A673 (cell line): ENCODE results near the gene RAB3C. TPM values are rescaled to one million over a fixed set of nuclear protein-coding genes. Genes with fewer than 3 reads are reported as not detected.

Experiments
- BruUV-seq: library from RNA; stranded (reverse); fragments of 400-500 nt; replicated peaks from 2 replicates; lab custom pipeline; 2021; lab: Mats Ljungman, UMichigan
- CTCF ChIA-PET: fragments of 300-600 bp; sonication (Branson Sonifier 250); formaldehyde crosslinking; loops from one replicate; lab custom pipeline; 2022; ENCODE audit warnings: antibody characterized with exemption; lab: Charles Lee
- POLR2A ChIA-PET: fragments of 300-600 bp; sonication (Branson Sonifier 250); formaldehyde crosslinking; loops from one replicate; lab custom pipeline; 2022; ENCODE audit warnings: antibody characterized with exemption; ENCODE audit not compliant: low non-redundant PET; lab: Charles Lee
- DNase-seq: peaks from one replicate; pipeline ENCODE4 v3.0.0-alpha.2; 2015; ENCODE audit warnings: low spot score
- H3K27ac ChIP-seq: fragments of 200-600 bp; sonication (generic); 2 replicates; pipeline ENCODE4 v1.5.1; 2016; ENCODE audit warnings: mixed run types, low read depth, mild to moderate bottlenecking, mixed read lengths, antibody characterized with exemption, low read length; ENCODE audit not compliant: poor library complexity, severe bottlenecking
- H3K27me3 ChIP-seq: fragments of 200-600 bp; sonication (generic); replicated peaks from 2 replicates; pipeline ENCODE4 v1.6.1; 2017; ENCODE audit warnings: mixed run types, low read depth, mild to moderate bottlenecking, mixed read lengths, antibody characterized with exemption, low read length; ENCODE audit not compliant: insufficient read depth, poor library complexity
- H3K36me3 ChIP-seq: fragments of 200-600 bp; sonication (generic); 2 replicates; pipeline ENCODE4 v1.6.1; 2016; ENCODE audit warnings: mixed run types, mild to moderate bottlenecking, mixed read lengths, antibody characterized with exemption, low read length; ENCODE audit not compliant: insufficient read depth, poor library complexity, severe bottlenecking
- H3K4me1 ChIP-seq: fragments of 200-600 bp; sonication (generic); 2 replicates; pipeline ENCODE4 v1.6.1; 2017; ENCODE audit warnings: mixed run types, mild to moderate bottlenecking, mixed read lengths, antibody characterized with exemption, low read length; ENCODE audit not compliant: insufficient read depth, poor library complexity, severe bottlenecking
- H3K4me3 ChIP-seq: fragments of 200-600 bp; sonication (generic); 2 replicates; pipeline ENCODE4 v1.5.1; 2016; ENCODE audit warnings: low read depth, mixed run types, mild to moderate bottlenecking, mixed read lengths, low read length; ENCODE audit not compliant: poor library complexity, severe bottlenecking
- H3K9me3 ChIP-seq: fragments of 200-600 bp; sonication (generic); 2 replicates; pipeline ENCODE4 v1.6.1; 2016; ENCODE audit warnings: mixed run types, low read depth, mild to moderate bottlenecking, mixed read lengths, antibody characterized with exemption, low read length; ENCODE audit not compliant: poor library complexity, severe bottlenecking
- EZH2 ChIP-seq: fragments of 200-600 bp; sonication (generic); IDR thresholded peaks from 2 replicates; pipeline ENCODE4 v1.6.1; 2017; ENCODE audit warnings: borderline replicate concordance, low read depth, mild to moderate bottlenecking, mixed read lengths, antibody characterized with exemption, low read length; ENCODE audit not compliant: poor library complexity, severe bottlenecking
- intact Hi-C: fragments of 100-400 bp; cut with micrococcal nuclease; formaldehyde crosslinking; loops from one replicate; pipeline ENCODE4 v1.10.0; 2022; ENCODE audit not compliant: unreplicated experiment
- total RNA-seq: library from RNA; stranded (reverse); gene quantifications from 2 replicates; pipeline ENCODE4 v1.2.3, GENCODE V29; 2021
- TF ChIP-seq, protein P1 (sequence below): fragments of 300-800, 200-600 bp; sonication (generic); conservative IDR thresholded peaks from 2 replicates; pipeline ENCODE4 v1.5.1; 2017; ENCODE audit warnings: low read depth, mild to moderate bottlenecking, antibody characterized with exemption, low read length, moderate library complexity, mixed read lengths

Gene RAB3C
- total RNA-seq, 1 experiment from 2014 or later = 0.64 TPM

DNA sequence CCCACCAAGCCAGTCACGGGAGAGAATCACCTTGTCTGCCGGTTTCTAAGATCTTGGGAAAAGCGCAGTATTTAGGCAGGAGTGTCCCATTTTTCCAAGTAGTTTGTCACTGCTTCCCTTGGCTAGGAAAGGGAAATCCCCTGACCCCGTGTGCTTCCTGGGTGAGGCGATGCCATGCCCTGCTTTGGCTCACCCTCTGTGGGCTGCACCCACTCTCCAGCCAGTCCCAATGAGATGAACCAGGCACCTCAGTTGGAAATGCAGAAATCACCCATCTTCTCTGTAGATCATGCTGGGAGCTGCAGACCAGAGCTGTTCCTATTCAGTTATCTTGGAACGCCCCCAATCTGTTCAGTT, 116.9 kb downstream of the RAB3C start:
- ChIA-PET POLR2A (no interaction called here), CTCF (no interaction called here)
- TF ChIP-seq EZH2 = no peak
- TF ChIP-seq, protein P1, sequence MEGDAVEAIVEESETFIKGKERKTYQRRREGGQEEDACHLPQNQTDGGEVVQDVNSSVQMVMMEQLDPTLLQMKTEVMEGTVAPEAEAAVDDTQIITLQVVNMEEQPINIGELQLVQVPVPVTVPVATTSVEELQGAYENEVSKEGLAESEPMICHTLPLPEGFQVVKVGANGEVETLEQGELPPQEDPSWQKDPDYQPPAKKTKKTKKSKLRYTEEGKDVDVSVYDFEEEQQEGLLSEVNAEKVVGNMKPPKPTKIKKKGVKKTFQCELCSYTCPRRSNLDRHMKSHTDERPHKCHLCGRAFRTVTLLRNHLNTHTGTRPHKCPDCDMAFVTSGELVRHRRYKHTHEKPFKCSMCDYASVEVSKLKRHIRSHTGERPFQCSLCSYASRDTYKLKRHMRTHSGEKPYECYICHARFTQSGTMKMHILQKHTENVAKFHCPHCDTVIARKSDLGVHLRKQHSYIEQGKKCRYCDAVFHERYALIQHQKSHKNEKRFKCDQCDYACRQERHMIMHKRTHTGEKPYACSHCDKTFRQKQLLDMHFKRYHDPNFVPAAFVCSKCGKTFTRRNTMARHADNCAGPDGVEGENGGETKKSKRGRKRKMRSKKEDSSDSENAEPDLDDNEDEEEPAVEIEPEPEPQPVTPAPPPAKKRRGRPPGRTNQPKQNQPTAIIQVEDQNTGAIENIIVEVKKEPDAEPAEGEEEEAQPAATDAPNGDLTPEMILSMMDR = no peak
- H3K27ac ChIP-seq = no peak overlapping the region
- BruUV-seq = no TSS peak
- intact Hi-C loops = no loop called here
- no peaks in the 10 kb centered on the region for H3K9me3 ChIP-seq
- no peak overlapping the region for H3K4me3 ChIP-seq
- no peaks in the 10 kb centered on the region for H3K36me3 ChIP-seq
- H3K27me3 ChIP-seq = no peaks in the 10 kb centered on the region
- no peaks in the 10 kb centered on the region for H3K4me1 ChIP-seq
- no peak for DNase-seq

DNA sequence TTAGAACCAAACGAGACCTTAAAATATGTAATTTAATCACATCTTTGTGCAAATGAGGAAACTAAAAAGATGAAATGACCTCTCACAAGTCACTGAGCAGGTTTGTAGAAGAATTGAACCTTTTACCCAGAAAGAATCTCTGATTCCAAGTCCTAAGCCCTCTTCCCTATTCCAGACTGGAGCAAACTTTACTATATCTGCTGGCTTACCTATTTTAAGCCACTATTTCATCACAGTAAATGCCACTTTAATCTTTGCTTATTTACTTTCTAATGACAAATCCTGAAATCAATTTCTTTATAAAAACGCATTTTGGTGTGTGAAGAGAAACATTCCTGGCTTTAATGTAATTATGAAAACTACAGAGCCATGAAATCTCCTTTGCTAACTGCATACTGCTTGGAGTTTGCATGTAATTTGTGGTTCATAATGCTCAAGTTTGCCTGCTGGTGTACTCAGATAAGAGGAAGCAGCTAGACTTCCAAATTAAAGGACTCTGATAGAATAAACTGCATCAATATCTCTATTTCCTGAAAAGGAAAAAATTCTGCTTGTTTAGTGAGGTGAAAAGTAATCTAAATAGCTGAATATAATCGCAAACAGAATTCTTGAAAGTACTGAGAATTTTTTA, 121.2 kb downstream of the RAB3C start:
- no peak for TF ChIP-seq EZH2
- TF ChIP-seq, protein P1 = no peak
- no peaks in the 10 kb centered on the region for H3K4me1 ChIP-seq
- no peaks in the 10 kb centered on the region for H3K36me3 ChIP-seq
- no peaks in the 10 kb centered on the region for H3K9me3 ChIP-seq
- peaks cover 5% of the 10 kb centered on the region for H3K27me3 ChIP-seq
- no TSS peak for BruUV-seq
- H3K4me3 ChIP-seq = no peak overlapping the region
- intact Hi-C loops = no loop called here
- POLR2A ChIA-PET = no interaction called here
- CTCF ChIA-PET = no interaction called here
- H3K27ac ChIP-seq = no peak overlapping the region
- DNase-seq = no peak

DNA sequence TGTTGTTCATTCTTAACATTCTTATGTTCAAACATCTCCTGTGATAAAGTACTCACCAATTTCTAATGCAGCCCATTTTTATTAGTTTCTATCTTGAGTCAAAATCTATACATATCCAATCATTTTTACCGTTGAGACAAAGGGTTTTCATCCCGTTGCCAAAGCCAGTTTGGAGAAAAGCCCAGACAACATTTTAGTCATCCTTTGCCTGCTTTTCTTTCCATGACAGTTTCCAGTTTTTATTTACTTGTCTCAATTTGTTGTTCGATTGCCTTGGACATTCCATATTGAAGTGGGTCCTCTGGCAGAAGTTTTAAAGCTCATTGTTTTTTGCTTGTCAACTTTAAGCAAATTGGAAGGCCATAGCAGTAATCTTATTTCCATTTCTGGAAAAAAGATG, 123.9 kb downstream of the RAB3C start:
- no peak for DNase-seq
- Histone ChIP-seq H3K4me1 (no peaks in the 10 kb centered on the region), H3K36me3 (no peaks in the 10 kb centered on the region), H3K9me3 (no peaks in the 10 kb centered on the region), H3K4me3 (no peak overlapping the region), H3K27ac (no peak overlapping the region), H3K27me3 (peaks cover 5% of the 10 kb centered on the region)
- BruUV-seq = no TSS peak
- intact Hi-C loops = no loop called here
- TF ChIP-seq, protein P1 = no peak
- no peak for TF ChIP-seq EZH2
- POLR2A ChIA-PET = no interaction called here
- CTCF ChIA-PET = no interaction called here
